Fibroblast of peridontal ligament (primary cell): ENCODE data around the gene CHMP2A.
"Not testable (repeated sequence)": the region's sequence is repeated elsewhere in the genome, so short reads cannot be mapped to it uniquely, and the experiment has no call there.

ENCODE experiments used
- DNase-seq: peaks from one replicate; pipeline ENCODE4 v3.0.0-alpha.2; 2010; ENCODE audit errors: extremely low read depth

Gene CHMP2A

GRCh38 chr19:58555369-58555885, 522 bp upstream of the CHMP2A start:
- no peak for DNase-seq

GRCh38 chr19:58553799-58554493, 959 bp downstream of the CHMP2A start:
- no peak for DNase-seq

GRCh38 chr19:58552655-58553054, 2.2 kb downstream of the CHMP2A start:
- DNase-seq = no peak

- DNase-seq = no peak
Measured at GRCh38 chr19:58551577-58552471, 3.1 kb downstream of the CHMP2A start.

- DNase-seq = no peak
Measured at GRCh38 chr19:58551123-58551497, 3.8 kb downstream of the CHMP2A start.

- no peak for DNase-seq
Measured at GRCh38 chr19:58550362-58551122, 4.4 kb downstream of the CHMP2A start.

- DNase-seq = no peak
Measured at GRCh38 chr19:58549664-58550361, 5.1 kb downstream of the CHMP2A start.

GRCh38 chr19:58548859-58549663, 5.8 kb downstream of the CHMP2A start:
- DNase-seq = no peak

GRCh38 chr19:58547323-58548312, 7.3 kb downstream of the CHMP2A start:
- no peak for DNase-seq

GRCh38 chr19:58546019-58546530, 8.8 kb downstream of the CHMP2A start:
- DNase-seq = no peak

- DNase-seq = no peak
Measured at GRCh38 chr19:58545286-58546018, 9.5 kb downstream of the CHMP2A start.

- DNase-seq = peak; percentile 21
Measured at GRCh38 chr19:58544591-58545285, 10.2 kb downstream of the CHMP2A start.

GRCh38 chr19:58543826-58544590, 10.9 kb downstream of the CHMP2A start, which contains the start of gene TRIM28:
TSS of gene TRIM28 (plus strand) at chr19:58544064. CDS start at chr19:58544758, 694 bp downstream.
- peak; percentile 99 for DNase-seq

- not testable (repeated sequence) for DNase-seq
Measured at GRCh38 chr19:58542641-58543372, 12.1 kb downstream of the CHMP2A start.

- not testable (repeated sequence) for DNase-seq
Measured at GRCh38 chr19:58539169-58539559, 15.7 kb downstream of the CHMP2A start.
